Activated T-cell treated with anti-CD3 and anti-CD28 coated beads for 4 hours (primary cell): ENCODE measurements around the gene FBXO44.
A peak's percentile ranks its signal among the peaks of the same experiment; 100 is the strongest.
"Not testable (repeated sequence)": the region's sequence is repeated elsewhere in the genome, so short reads cannot be mapped to it uniquely, and the experiment has no call there.

Experiments used
- DNase-seq: peaks from one replicate; pipeline ENCODE4 v3.0.0-alpha.2; 2020

FBXO44 gene, protein sequence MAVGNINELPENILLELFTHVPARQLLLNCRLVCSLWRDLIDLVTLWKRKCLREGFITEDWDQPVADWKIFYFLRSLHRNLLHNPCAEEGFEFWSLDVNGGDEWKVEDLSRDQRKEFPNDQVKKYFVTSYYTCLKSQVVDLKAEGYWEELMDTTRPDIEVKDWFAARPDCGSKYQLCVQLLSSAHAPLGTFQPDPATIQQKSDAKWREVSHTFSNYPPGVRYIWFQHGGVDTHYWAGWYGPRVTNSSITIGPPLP

GRCh38 chr1:11654137-11654938 lies at the start of gene FBXO44, which contains the start of gene FBXO2:
FBXO44 (plus strand) TSS chr1:11654877; CDS start chr1:11655836, 959 bp downstream.
FBXO2 (minus strand) TSS chr1:11654429; CDS start chr1:11654340, 89 bp downstream.
- peak; percentile 67 for DNase-seq

GRCh38 chr1:11606775-11607174 lies 47.9 kb upstream of the FBXO44 start:
- DNase-seq, result no peak

GRCh38 chr1:11608596-11609130 lies 46.0 kb upstream of the FBXO44 start:
- not testable (repeated sequence) for DNase-seq

- DNase-seq, result not testable (repeated sequence)
Observed at GRCh38 chr1:11609378-11609777, 45.3 kb upstream of the FBXO44 start.

- no peak for DNase-seq
Observed at GRCh38 chr1:11610629-11611180, 44.0 kb upstream of the FBXO44 start.

- DNase-seq, result no peak
Observed at GRCh38 chr1:11611638-11612327, 42.9 kb upstream of the FBXO44 start.

GRCh38 chr1:11613347-11613746 lies 41.3 kb upstream of the FBXO44 start:
- DNase-seq, result no peak

GRCh38 chr1:11615090-11615489 lies 39.6 kb upstream of the FBXO44 start:
- DNase-seq, result no peak

DNA sequence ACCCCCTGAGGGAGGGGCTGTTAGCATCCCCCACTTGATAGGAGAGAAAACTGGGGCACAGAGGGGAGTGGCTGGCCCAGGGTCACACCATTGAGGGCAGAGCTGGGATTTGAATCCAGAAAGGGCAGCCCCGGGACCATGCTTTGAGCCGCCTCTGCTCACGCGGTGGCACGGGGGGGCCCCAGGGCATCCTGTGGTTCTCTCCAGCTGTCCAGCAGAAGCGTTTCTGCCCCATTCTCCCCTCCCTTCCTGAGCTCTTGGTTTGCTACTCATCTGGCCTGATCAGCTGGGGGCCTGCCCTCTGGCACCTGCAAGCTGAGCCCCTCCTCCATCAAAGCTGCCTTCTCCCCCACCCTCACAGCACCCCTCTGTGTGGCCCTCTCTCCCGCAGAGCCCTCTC lies 37.9 kb upstream of the FBXO44 start:
- DNase-seq, result no peak

- DNase-seq, result no peak
Observed at GRCh38 chr1:11617314-11617713, 37.4 kb upstream of the FBXO44 start.

GRCh38 chr1:11617741-11618140 lies 36.9 kb upstream of the FBXO44 start:
- DNase-seq, result no peak

- DNase-seq, result no peak
Observed at GRCh38 chr1:11620405-11620804, 34.3 kb upstream of the FBXO44 start.

DNA sequence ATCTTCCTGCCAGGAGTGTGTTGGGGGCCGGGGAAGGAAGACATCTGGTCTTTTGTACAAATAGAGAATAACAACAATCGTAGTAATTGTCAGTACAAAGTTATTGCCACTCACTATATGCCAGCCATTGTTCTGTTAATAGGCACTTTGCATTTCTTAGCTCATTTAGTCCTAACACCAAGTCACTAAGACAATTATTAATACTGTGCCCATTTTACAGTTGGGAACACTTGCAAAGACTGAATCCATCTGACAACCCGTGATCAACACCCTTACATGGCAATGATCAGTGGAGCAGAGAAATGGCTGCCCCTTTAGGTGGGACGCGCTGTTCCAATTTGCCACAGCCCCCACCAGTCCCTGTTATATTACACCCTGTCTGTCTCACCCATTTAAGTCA lies 33.8 kb upstream of the FBXO44 start:
- no peak for DNase-seq

- DNase-seq, result no peak
Observed at GRCh38 chr1:11622398-11622797, 32.3 kb upstream of the FBXO44 start.

- DNase-seq, result no peak
Observed at GRCh38 chr1:11623702-11624101, 31.0 kb upstream of the FBXO44 start.

GRCh38 chr1:11626551-11626950 lies 28.1 kb upstream of the FBXO44 start:
- no peak for DNase-seq

GRCh38 chr1:11628767-11629166 lies 25.9 kb upstream of the FBXO44 start:
- no peak for DNase-seq

DNA sequence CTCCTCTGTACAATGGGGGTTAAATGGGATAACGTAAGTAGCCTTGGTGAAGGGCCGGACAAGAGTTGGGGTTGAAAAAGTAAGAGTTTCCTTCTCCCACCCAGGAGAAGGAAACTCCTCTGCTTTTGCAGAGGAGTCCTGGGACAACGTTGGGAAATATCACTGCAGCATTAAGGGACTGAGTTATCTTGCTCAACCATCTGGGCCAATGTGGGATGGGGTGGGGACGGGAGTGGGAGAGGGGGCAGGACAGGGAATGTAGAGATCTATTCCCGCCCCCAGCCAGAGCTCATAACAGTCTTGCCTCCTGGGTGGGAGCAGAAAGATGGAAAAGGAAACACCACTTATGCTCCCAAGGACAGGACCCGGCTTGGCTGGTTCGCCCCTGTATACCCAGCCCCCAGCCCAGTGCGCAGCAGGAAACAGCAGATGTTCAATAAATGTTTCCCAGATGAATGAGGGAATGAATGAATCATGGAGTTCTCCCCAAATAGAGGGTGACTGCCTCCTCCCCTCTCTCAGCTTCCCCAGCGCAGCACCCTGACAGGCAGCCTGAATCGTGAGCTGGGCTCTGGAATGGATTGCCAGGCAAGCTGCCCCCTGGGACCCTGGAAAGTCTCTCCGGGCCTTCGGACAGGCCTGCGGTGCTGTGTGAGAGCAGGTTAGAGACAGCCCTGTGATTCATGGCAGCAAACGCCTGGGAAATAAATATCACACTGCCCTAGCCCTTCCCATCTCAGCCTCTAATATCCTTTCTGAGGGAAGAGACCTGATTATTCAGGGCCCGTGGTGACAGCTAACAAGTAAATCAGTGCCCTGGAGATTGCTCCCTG lies 25.3 kb upstream of the FBXO44 start:
- no peak for DNase-seq

GRCh38 chr1:11634365-11635192 lies 20.1 kb upstream of the FBXO44 start:
- DNase-seq, result no peak

- DNase-seq, result no peak
Observed at GRCh38 chr1:11638121-11638520, 16.6 kb upstream of the FBXO44 start.

DNA sequence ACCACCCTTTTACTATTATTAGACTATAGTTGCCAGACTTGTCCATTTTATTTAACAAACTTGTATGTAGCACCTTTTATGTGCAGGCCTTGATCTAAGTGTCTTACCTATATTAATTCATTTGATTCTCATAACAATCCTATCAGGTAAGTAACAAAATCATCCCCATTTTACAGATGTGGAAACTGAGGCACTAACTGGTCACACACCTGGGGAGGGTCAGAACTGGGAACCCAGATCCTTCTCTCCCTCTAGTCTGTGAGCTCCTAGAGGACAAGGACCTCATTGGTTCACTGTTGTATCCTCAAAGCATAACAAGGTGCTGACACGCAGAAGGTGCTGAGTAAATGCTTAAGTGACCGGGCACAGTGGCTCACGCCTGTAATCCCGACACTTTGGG lies 15.3 kb upstream of the FBXO44 start:
- DNase-seq, result no peak
